H1 (cell line): ENCODE measurements around the gene DIPK1A. TPM values are rescaled to one million over a fixed set of nuclear protein-coding genes. Genes with fewer than 3 reads are reported as not detected.

Source experiments
- CHD1 ChIP-seq: IDR thresholded peaks from 2 replicates; pipeline ENCODE4 v1.6.1; 2012; ENCODE audit warnings: low read depth, low read length, improper control_type of control experiment
- GTF2F1 ChIP-seq: IDR thresholded peaks from 2 replicates; pipeline ENCODE4 v1.6.1; 2012; ENCODE audit warnings: low read depth, low read length, improper control_type of control experiment, borderline replicate concordance
- HDAC2 ChIP-seq, 2 experiments: fragments of 300-600 bp in 1 of 2; sonication (generic) in 1 of 2; IDR thresholded peaks; 2 replicates each; pipeline ENCODE4 v1.6.1; 2011 to 2012; ENCODE audit warnings: low read depth in 2 of 2, low read length in 2 of 2, mild to moderate bottlenecking in 2 of 2, moderate library complexity in 2 of 2, borderline replicate concordance in 1 of 2, inconsistent platforms in 1 of 2
- RNF2 ChIP-seq: fragments of 200-900, 300-1000 bp; sonication (generic); IDR thresholded peaks from 2 replicates; pipeline ENCODE4 v1.7.1; 2016; ENCODE audit warnings: borderline replicate concordance, low read depth, mild to moderate bottlenecking, antibody characterized with exemption, low read length; ENCODE audit not compliant: poor library complexity, severe bottlenecking; ENCODE audit errors: missing control alignments
- SIN3A ChIP-seq, 2 experiments: IDR thresholded peaks in 1 of 2; conservative IDR thresholded peaks in 1 of 2; 2 replicates each; pipeline ENCODE4 v1.6.1; 2011 to 2012; ENCODE audit warnings: low read length in 2 of 2, improper control_type of control experiment in 1 of 2, low read depth in 1 of 2, mild to moderate bottlenecking in 1 of 2
- polyA plus RNA-seq, 7 experiments: library from polyadenylated mRNA; depleted of rRNA in 3 of 7; stranded (reverse) in 5 of 7; unstranded in 2 of 7; fragments of >200 nt in 5 of 7; fragments of 200-250 nt in 2 of 7; gene quantifications; 1 replicate in 5 of 7; 2 replicates in 1 of 7; 4 replicates in 1 of 7; pipeline versions ENCODE4 v1.2.1 to v1.2.3, GENCODE V29; 2011 to 2013; ENCODE audit warnings: missing spikeins in 2 of 7, mixed read lengths in 2 of 7
- total RNA-seq: library from RNA; stranded (reverse); fragmentation: NEBNext Ultra II Directional; extraction: Animal tissue kit (Norgen Biotek cat#: 25700); gene quantifications from 2 replicates; pipeline ENCODE4 v1.2.1, GENCODE V29; 2021

DIPK1A gene
- total and polyA plus RNA-seq, 2 of the 8 experiments (the other 6 are each of a cell fraction or from before 2014, with no cell fraction given): 2.5 to 5.0 TPM

GRCh38 chr1:92870591-92870990, 90.7 kb downstream of the DIPK1A start (continued):
- no peak for TF ChIP-seq GTF2F1
- TF ChIP-seq CHD1: no peak
- no peak for TF ChIP-seq RNF2
- no peak for TF ChIP-seq SIN3A (conservative IDR thresholded peaks at IDR 0.05 in 1 of 2, IDR thresholded peaks at IDR 0.05 in 1 of 2; ENCODE audit: low read depth in 1 of 2, low read length in 2 of 2)
- no peak for TF ChIP-seq HDAC2 (IDR thresholded peaks at IDR 0.05; ENCODE audit: borderline replicate concordance in 1 of 2, low read depth in 2 of 2, low read length in 2 of 2)
- TF ChIP-seq, all 59 proteins: peak for 0
